Activated CD8-positive, alpha-beta memory T cell treated with anti-CD3 and anti-CD28 coated beads for 24 hours (primary cell): Measurements from ENCODE around the gene GDPD4.
"Not testable (repeated sequence)": the region's sequence is repeated elsewhere in the genome, so short reads cannot be mapped to it uniquely, and the experiment has no call there.

Source experiments
- DNase-seq: peaks from one replicate; pipeline ENCODE4 v3.0.0-alpha.2; 2020

Gene GDPD4, protein sequence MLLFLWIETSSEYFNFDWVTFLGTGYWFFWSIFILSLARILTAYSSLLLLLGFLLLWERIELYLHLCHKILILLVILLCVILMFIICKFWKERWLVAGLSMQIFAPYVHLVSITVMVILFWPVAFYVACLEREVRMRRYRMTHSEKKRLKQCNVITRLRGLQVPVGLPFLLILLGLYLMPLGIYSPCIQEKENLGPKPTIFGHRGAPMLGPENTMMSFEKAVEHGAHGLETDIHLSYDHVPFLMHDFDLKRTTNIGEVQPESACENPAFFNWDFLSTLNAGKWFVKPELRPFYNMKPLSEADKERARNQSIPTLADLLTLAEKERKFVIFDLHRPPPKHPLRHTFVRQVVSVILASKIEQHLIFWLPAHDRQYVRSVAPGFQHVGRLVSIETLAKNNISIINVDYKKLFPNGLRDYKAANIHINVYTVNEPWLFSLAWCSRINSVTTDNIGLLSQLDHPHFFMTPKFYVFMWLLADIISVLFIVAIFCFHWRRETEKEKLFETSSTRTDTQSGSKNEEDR

DNA sequence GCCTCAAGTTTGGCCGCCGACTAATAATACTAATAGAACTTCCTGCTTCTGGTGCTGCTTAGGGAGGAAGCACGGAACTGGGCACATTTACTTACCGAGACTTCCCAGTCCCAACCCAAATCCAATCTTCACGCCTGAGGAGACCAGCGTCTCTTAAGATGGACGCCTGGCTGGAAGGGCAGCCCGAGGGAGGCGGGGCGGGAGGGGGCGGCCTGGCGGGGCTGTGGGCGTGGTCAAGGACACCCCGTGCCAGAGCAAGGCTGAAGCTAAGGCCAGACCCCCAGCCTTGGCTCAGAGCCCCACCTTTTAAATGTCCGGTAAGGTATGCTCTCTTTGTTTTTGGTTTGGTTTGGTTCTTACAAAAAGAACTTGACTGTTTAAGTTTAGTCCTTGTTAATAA, at the start of gene GDPD4:
GDPD4 (minus strand) TSS at position 177 of the 400 bp plus-strand sequence. CDS start 16,549 bp downstream, outside the sequence.
- no peak for DNase-seq

GRCh38 chr11:77347948-77348347, 46.5 kb upstream of the GDPD4 start:
- no peak for DNase-seq

GRCh38 chr11:77346906-77347603, 45.6 kb upstream of the GDPD4 start:
- DNase-seq = no peak

DNA sequence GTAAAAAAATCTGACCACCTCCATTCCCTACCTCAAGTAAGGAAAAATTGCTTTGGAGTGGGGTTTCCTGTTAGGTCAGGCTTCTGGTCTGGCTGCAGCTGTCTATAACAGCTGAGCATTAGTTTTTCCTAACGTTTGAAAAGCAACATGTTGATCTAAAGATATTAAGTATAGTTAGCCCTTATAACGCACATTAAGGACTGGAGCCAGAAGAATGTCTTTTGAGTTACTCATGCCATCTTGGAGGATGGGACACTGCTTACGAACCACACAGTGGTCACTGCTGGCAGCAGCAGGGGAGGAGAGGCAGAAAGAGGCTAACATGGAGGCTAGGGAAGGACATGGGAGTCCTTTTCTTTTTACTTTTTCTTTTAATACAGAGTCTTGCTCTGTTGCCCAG, 44.1 kb upstream of the GDPD4 start:
- no peak for DNase-seq

DNA sequence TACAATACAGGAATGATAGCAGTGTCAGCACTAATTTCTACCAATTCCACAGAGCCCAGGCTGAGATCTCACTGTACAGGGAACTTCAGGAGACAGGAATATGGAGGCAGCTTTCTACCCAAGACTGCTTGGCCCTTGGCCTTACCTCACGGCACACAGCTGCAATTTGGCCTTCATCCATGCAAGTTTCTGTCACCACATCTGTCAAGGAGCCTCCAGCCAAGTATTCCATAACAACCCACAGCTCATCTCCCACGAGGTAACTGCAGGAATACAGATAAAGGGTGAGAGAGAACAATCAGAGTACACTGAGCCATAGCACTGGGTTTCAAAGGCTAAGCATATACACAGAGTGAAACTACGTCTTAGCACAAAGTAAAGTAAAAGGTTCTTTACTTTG, 39.0 kb upstream of the GDPD4 start:
- DNase-seq = no peak

DNA sequence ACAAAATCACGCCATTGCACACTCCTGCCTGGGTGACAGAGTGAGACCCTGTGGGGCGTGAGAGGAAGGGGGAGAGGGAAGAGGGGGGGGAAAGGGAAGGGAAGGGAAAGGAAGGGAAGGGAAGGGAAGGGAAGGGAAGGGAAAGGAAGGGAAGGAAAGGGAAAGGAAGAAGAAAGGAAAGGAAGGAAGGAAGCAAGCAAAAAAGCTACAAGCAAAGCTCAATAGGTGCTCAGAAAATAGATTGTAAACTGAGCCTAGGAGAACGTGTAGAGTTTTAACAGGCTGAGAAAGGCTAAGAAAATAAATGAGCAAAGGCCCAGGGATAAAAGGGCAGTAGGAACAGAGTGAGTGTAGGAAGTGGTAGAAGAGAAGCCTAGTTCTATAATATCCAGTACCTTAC, 30.8 kb upstream of the GDPD4 start:
- no peak for DNase-seq

GRCh38 chr11:77325159-77325558, 23.7 kb upstream of the GDPD4 start:
- no peak for DNase-seq

DNA sequence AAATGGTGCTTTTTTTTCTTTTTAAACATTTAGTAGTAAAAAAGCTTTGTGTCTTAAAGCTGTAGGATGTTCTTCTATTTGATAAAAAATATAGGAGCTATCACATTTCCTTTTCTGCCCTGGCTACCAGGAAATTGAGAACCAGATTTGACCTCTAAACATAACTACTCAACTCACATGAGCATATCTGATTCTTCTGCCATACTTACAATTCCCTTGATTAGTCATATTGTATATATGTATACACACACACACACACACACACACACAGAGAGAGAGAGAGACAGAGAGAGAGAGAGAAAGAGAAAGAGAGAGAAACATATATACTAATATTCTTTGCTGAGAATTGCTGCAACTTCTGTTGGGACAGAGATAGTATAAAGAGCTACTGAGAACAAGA, 23.0 kb upstream of the GDPD4 start:
- no peak for DNase-seq

- DNase-seq = no peak
Measured at GRCh38 chr11:77322926-77323590, 21.6 kb upstream of the GDPD4 start.

- no peak for DNase-seq
Measured at GRCh38 chr11:77322506-77322905, 21.0 kb upstream of the GDPD4 start.

GRCh38 chr11:77320351-77320750, 18.9 kb upstream of the GDPD4 start:
- no peak for DNase-seq

GRCh38 chr11:77318600-77318999, 17.1 kb upstream of the GDPD4 start:
- DNase-seq = no peak

DNA sequence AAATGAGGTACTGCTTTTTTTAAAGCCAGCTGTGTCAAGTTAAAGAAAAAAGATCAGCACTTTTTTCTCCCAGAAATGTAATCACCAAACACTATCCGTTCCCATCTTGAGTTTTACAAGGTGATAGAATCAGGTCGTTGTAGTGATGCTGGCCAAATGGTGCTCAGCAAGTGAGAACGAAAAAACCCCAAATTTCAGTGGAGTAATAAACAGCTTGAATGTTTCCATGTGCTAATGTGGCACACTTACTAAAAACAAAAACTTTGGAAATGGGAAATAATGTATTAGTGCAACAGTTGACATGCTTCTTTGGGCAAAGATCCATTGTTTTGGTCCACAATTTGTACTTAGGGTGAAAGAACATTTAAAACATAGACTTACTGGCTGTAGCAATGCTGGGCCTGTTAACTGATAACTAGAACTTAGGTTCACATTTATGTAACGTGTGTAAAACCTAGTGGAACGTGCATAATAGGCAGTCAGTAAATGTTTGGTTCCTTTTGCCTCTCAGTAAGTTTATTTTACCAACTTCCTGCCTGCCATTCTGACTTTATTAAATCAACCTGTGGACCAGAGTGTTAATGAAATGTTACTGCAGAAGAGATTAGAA, 15.4 kb upstream of the GDPD4 start:
- no peak for DNase-seq

DNA sequence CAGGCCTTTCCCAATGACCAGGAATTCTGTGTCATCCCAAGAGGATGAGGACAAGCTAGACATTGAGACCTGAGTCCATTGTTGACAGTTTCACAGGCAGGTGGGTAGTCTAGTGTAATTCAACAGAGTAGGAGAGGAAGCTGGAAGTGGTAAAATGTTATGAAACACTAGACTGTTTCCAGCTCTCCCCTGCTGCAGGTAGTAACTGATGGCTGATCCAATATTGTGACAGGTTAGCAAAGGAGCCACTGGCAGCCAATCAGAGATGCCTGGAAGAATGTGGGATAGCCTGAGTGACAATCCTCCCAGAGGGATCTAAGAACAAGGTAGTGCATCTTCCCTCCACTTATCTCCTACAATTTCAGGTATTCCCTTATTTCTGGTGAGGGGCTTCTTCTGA, 10.6 kb upstream of the GDPD4 start:
- DNase-seq = no peak

DNA sequence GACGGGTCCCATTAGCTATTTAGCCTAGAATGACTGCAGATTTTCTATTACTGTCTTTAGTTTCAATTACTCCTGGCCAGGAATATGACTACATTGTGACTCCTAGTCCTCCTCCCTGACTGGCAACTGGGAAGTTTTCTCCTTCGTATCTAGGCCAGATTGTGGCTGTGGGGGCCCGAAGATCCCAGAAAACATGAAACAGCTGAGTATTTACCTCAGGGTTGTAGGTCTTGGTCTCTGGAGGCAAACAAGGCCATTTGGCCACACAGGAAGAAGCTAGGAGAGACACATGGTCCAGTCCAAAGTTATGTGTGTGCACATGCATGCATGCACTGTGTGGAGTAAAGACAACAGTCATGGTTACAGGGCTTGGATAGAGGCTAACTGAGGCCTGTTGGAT, 10.2 kb upstream of the GDPD4 start:
- DNase-seq = no peak

DNA sequence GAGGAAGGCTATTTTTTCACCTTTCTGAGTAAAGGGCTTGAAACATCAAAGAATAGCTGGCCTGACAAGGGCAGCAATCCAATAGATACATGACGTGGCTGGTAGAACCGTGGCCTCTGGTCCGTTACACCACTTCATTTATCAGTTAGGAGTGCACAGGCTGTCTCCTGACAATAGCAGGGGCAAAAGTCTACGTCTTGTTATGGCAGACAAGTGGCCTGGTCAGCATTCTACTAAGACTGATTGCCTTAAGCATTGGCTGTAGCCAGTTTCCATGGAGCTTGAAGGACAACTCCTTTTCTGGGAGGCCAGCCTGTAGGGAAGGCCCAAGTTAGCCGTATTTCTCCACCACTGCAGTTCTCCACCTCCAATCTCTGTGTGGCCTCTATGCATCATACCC, 9.2 kb upstream of the GDPD4 start:
- no peak for DNase-seq

- no peak for DNase-seq
Measured at GRCh38 chr11:77309401-77310085, 8.1 kb upstream of the GDPD4 start.

GRCh38 chr11:77308838-77309237, 7.4 kb upstream of the GDPD4 start:
- no peak for DNase-seq

DNA sequence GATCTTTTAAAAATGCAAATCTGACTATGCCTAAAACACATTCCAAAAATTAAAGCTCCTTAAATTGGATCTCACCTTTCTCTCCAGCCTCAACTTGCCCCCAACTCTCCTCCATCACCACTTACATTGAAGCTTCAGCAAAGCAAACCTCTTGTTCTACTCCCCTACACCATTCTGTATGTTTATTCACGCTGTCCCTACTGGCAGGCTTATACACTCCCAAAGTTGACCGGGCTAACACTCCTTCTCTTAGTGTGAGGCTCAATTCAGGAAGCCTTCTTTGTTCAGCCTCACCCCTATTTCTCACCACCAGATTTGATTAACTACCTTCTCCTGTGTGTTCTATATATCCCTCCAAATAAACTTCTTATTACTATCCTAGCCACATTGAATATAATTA, 1.8 kb upstream of the GDPD4 start:
- no peak for DNase-seq

GRCh38 chr11:77302752-77303151, 1.3 kb upstream of the GDPD4 start:
- no peak for DNase-seq

GRCh38 chr11:77300695-77301094, 791 bp downstream of the GDPD4 start:
- DNase-seq = no peak

GRCh38 chr11:77300028-77300427, 1.5 kb downstream of the GDPD4 start:
- DNase-seq = not testable (repeated sequence)
